Mucosa of stomach (tissue), 1 donor: Measurements from ENCODE around the gene NUP210L.

Experiments
- H3K27me3 ChIP-seq: one replicate; pipeline ENCODE4 v1.7.0; 2013; ENCODE audit warnings: mild to moderate bottlenecking, low read length; ENCODE audit not compliant: control insufficient read depth, insufficient read depth
- H3K36me3 ChIP-seq: one replicate; pipeline ENCODE4 v1.7.0; 2013; ENCODE audit warnings: low read length; ENCODE audit not compliant: control insufficient read depth, insufficient read depth
- H3K4me1 ChIP-seq: one replicate; pipeline ENCODE4 v1.7.0; 2013; ENCODE audit warnings: mild to moderate bottlenecking, low read length; ENCODE audit not compliant: control insufficient read depth, insufficient read depth
- H3K4me3 ChIP-seq: one replicate; pipeline ENCODE4 v1.7.0; 2013; ENCODE audit warnings: low read length
- H3K9ac ChIP-seq: one replicate; pipeline ENCODE4 v1.7.0; 2013; ENCODE audit warnings: mild to moderate bottlenecking, low read length, moderate library complexity
- H3K9me3 ChIP-seq: one replicate; pipeline ENCODE4 v1.7.0; 2013; ENCODE audit warnings: mild to moderate bottlenecking, low read length, moderate library complexity; ENCODE audit not compliant: control insufficient read depth
- donor health status: Pancreatic carcinoma.

NUP210L gene

DNA sequence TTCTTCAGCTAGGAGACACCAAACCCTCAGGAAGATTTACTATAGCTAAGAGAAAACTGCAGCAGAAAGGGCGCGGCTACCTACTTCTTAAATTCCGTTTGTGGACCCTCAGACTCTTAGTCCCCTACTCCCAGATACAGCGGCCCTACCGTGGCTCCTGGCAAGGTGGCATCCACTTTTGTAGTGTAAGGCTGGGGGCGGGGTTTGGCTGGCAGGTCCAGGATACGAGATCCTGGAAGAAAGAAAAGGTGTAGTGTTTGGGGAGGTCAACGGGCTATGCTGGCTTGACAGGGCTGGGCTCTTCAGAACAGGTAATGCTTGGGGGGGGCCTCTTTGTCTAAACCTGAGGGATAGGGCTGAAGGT, 186.9 kb downstream of the NUP210L start:
- no peaks in the 10 kb centered on the region for H3K27me3 ChIP-seq
- H3K9me3 ChIP-seq = no peaks in the 10 kb centered on the region
- H3K4me1 ChIP-seq = peaks cover 4% of the 10 kb centered on the region
- peak overlapping the region; percentile 69 for H3K9ac ChIP-seq
- H3K36me3 ChIP-seq = no peaks in the 10 kb centered on the region
- H3K4me3 ChIP-seq = peak overlapping the region; percentile 66

DNA sequence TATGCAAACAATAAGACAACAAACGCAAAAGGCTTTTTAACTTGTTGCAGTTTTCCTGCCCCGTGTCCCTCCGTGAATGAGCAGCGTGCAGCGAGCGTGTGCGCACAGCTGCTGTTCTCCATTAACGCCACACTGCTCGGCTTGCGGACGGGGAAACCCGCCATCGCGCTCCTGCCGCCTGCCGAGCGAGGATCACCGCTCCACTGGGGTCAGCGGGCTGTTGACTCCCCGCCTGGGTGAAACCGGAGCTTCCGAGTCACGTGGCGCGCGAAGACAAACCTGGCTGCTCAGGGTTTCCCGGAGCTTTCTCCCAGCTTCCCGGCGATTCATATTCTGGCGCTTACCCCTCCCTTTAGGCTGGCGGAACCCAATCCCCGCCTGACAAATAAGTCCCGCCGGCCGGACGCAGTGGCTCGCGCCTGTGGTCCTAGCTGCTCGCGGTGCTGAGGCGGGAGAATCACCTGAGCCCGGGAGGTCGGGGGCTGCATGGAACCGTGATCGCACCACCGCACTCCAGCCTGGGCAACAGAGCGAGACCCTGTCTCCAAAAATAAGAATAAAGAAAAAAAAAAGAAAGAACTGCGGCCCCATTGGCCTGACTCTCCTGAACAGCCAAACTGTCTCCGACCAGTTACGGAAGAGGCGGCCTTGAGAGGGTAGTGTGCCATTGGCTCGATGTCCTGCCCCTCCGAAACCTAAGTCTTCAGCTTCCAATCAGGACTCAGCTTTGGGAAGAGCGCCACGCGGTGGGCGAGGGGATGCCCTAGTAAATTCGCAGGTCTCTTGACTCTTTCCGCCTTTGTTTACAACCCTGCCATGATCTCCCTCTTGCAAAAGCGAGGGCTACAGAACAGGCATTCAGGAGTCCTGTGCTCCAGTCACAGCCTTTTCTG, 187.5 kb downstream of the NUP210L start, which contains the start of gene CREB3L4:
TSS of gene CREB3L4 (plus strand) at position 796 of the 893 bp plus-strand sequence. CDS start 624 bp downstream, outside the sequence.
- Histone ChIP-seq H3K4me1 (peaks cover 9% of the 10 kb centered on the region), H3K9ac (peak within 1 kb of the TSS; percentile 69), H3K9me3 (no peaks in the 10 kb centered on the region), H3K4me3 (peak within 1 kb of the TSS; percentile 66), H3K27me3 (no peaks in the 10 kb centered on the region), H3K36me3 (no peaks in the 10 kb centered on the region)

DNA sequence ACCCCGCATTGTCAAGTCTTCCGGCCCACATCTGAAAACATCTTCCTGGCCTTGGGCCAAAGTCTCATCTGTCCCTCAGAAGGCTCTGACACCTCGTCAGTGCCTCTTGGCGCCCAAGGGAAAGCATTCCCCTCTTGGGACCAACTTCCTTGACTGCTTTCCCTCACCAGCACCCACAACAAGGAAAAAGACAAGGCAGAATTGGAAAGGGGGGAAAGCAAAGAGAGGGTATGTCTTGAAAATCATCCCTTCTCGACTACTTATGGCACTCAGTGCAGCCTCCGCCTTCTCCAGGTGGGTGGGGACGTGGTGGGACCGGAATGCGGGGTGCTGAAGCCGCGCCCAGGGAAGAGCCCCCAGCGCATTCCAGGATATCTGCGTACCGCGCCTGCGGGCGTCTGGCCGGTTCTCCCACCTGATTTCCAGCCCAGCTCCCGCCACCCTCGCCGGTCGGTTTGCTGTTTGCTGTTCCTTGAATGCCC, 191.0 kb downstream of the NUP210L start:
- H3K4me1 ChIP-seq = peaks cover 23% of the 10 kb centered on the region
- no peaks in the 10 kb centered on the region for H3K9me3 ChIP-seq
- no peaks in the 10 kb centered on the region for H3K27me3 ChIP-seq
- H3K4me3 ChIP-seq = peak overlapping the region; percentile 97
- no peaks in the 10 kb centered on the region for H3K36me3 ChIP-seq
- H3K9ac ChIP-seq = peak overlapping the region; percentile 79

DNA sequence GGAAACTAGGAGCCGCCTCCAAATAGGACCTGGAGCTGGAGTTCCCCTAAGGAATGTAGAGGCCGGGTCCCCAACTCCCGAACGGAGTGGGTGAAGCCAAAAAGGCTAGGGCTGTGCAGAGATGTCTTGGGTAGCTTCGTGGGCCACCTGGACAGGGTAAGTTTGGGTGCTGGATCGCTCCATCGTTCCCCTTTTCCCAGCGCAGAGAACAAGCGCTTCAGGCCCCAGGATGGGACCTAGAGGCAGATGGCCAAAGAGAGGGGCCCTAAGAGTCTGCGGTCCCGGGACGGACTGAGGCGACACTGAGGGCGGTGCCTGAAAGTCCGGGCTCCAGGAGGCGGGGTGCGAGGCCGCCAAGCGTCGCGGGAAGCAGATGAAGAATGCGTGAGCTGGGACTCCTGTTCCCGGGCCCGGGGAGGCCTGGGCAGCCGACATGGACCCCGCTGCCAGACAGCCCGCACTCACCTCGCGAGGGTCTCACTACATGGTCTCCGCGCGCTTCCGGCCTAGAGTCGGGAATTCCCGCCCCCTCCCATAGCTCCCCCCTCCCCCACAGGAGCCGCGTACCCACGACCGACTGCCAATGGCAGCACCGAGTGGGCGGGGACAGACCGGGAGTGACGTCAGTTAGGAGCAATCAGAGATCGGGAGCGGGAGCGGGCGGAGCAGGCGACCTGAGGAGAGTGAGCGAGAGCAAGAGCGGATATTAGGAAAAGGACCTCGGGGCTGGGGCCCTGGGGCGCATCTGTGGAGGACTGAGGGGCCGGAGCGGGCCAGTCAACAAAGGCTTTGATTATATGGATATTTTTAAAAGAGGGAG, 191.6 kb downstream of the NUP210L start, which contains the start of gene SLC39A1:
TSS of gene SLC39A1 (minus strand) at position 508 of the 820 bp plus-strand sequence. CDS start 822 bp downstream, outside the sequence.
- Histone ChIP-seq H3K4me1 (peaks cover 23% of the 10 kb centered on the region), H3K9me3 (no peaks in the 10 kb centered on the region), H3K27me3 (no peaks in the 10 kb centered on the region), H3K9ac (peak within 1 kb of the TSS; percentile 79), H3K4me3 (peak within 1 kb of the TSS; percentile 97), H3K36me3 (no peaks in the 10 kb centered on the region)

DNA sequence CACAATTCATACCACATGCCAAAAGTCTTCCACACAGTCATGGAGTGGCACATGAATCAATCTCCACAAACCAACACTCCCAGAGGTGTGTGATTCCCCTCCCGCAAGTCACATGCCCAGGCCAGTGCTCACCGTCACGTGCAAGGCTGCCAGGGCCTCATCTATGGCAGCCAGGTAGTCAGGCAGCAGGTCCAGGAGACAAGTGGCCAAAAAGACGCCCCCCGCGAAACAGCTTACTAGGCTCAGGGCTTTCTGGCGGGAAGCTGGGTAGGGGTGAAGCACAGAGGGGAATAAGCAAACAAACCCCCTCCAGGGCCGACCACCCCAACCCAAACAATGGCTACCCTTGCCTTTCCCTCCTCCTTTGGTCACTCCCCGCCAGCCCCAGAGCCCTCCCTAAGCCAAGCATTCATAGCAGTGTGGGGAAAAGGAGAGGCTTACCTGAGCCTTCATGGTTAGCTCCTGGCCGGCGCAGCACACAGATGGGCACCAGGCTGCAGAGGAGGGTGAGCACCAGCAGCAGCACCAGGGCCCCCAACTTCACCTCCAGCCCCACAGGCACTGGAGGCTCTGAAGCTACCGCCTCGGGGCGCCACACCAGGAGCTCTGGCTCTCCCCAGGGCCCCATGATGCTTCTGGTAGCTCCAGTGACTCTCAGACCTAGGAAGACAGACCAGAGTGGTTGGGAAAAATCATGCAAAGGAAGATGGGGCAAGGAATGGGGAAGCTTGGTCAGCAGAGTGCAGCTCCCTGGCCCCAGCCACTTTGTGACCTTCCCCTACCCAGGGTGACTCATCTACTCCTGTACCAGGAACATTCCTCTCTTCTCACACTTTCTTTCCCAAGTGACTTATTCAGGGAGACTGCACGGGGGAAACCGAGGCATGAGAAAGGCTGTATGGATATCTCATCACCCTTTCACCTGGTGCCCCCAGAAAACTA, 192.5 kb downstream of the NUP210L start:
- Histone ChIP-seq H3K9ac (peak overlapping the region; percentile 79), H3K4me1 (peaks cover 25% of the 10 kb centered on the region), H3K4me3 (peak overlapping the region; percentile 97), H3K36me3 (no peaks in the 10 kb centered on the region), H3K9me3 (no peaks in the 10 kb centered on the region), H3K27me3 (no peaks in the 10 kb centered on the region)

DNA sequence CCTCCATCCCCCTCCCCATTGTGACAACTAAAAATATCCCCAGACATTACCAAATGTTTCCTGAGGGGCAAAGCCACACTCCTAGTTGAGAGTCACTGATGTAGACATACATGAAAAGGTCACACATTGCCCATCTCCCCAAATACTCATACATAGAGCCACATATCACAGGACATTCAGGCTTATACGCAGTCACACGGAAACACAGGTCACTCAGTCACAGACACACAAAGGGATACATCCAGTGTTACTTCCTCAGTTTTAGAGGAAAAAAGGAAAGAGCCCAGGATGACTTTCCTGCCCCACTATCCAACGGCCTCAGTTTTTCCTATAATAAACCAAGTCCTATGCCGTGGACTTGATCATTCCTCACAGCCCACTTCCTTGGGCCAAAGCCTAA, 193.5 kb downstream of the NUP210L start:
- Histone ChIP-seq H3K9ac (no peak overlapping the region), H3K36me3 (no peaks in the 10 kb centered on the region), H3K4me1 (peaks cover 34% of the 10 kb centered on the region), H3K9me3 (no peaks in the 10 kb centered on the region), H3K4me3 (no peak overlapping the region), H3K27me3 (no peaks in the 10 kb centered on the region)

DNA sequence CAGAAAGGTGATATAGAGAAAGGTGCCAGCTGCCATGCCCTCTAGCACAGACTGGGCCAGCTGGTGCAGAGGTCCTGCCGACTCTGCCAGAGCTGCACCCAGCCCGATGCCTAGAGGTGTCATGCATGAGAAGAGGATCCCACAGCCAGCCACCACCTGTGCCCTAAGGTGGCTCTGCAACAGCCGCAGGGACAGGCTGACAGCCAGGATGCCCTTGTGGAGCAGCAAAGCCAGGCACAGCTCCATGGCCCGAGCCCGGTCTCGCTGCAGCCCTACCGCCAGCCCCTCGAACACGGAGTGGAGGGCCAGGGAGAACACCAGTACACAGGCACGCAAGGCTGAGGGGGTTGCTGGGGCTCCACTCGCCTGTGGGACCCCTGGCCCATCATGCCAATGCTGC, 194.7 kb downstream of the NUP210L start:
- H3K27me3 ChIP-seq = no peaks in the 10 kb centered on the region
- H3K4me3 ChIP-seq = no peak overlapping the region
- H3K9me3 ChIP-seq = no peaks in the 10 kb centered on the region
- H3K9ac ChIP-seq = no peak overlapping the region
- no peaks in the 10 kb centered on the region for H3K36me3 ChIP-seq
- peaks cover 38% of the 10 kb centered on the region for H3K4me1 ChIP-seq

DNA sequence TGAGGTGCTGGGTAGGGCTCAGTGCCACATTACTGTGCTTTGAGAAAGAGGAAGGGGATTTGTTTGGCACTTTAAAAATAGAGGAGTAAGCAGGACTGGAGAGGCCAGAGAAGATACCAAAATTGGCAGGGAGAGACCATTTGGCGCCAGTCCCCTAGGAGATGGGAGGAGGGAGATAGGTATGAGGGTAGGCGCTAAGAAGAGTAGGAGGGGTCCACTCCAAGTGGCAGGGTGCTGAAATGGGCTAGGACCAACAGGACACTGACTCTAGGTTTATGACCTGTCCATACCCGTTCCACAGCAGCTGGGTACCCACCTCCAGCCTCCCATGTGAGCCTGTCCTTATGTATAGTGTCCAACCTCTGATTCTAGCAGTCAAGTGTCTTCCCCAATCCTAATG, 195.4 kb downstream of the NUP210L start:
- H3K27me3 ChIP-seq = no peaks in the 10 kb centered on the region
- no peaks in the 10 kb centered on the region for H3K36me3 ChIP-seq
- peaks cover 38% of the 10 kb centered on the region for H3K4me1 ChIP-seq
- H3K9me3 ChIP-seq = no peaks in the 10 kb centered on the region
- H3K9ac ChIP-seq = no peak overlapping the region
- H3K4me3 ChIP-seq = no peak overlapping the region

DNA sequence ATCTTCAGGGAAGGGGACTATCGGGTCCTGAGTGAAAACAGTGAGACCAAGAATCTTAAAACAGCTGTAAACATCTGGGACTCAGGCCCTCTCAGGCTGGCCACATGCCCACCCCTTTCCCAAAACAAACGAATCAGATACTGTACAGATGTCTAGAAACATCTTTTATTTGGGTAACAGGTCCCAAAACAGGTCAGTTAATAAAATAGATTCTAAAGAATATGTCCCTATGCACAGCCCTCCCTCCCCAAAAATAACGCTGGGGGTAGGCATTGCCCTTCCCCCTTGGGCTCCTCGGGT, 196.0 kb downstream of the NUP210L start:
- H3K9me3 ChIP-seq = no peaks in the 10 kb centered on the region
- peak overlapping the region; percentile 53 for H3K4me3 ChIP-seq
- no peaks in the 10 kb centered on the region for H3K36me3 ChIP-seq
- H3K27me3 ChIP-seq = no peaks in the 10 kb centered on the region
- peaks cover 38% of the 10 kb centered on the region for H3K4me1 ChIP-seq
- H3K9ac ChIP-seq = no peak overlapping the region

DNA sequence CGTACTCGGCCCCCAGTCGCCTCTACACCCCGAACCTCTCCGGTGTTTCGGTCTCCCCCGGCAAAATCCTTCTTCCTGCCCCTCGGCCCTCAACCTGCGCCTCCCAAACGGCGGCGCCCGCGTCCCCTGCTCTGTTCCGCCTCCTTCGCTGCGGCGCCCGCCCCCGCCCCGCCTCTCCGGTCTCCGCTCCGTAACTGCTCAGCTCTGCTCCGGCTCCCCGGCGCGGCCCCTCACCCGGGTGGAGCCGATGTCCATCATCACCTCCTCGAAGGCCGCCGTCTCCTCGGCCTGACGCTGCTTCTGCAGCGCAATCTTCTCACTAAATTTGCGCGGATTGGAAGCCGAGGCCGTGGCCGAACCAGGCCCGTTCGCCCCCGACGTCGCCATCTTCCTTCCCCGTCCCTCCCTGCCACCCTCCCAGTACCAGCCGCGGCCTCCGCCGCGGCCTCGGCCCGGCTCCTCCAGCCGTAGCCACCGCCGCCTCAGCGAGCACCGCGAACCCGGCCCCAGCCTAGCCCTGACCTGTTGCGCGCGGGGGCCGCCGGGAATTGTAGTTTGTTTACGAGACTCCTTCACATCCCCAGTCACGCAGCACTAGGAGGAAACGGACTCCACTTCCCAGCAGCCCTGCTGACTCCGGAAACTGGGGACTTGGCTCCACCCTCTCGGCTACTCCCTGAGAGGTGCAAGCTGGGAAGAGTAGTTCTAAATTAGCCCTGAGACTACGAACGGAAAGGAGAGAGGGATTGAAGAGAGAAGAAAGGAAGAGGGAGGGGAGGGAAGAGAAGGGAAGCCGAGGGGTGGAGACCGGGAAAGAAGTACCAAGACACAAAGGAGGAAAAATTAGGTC, 196.5 kb downstream of the NUP210L start, which contains the start of gene CRTC2:
TSS of gene CRTC2 (minus strand) at position 502 of the 850 bp plus-strand sequence. CDS start at position 387, 115 bp downstream.
- no peaks in the 10 kb centered on the region for H3K27me3 ChIP-seq
- peak within 1 kb of the TSS; percentile 53 for H3K4me3 ChIP-seq
- H3K4me1 ChIP-seq = peaks cover 42% of the 10 kb centered on the region
- H3K9me3 ChIP-seq = no peaks in the 10 kb centered on the region
- peak within 1 kb of the TSS; percentile 86 for H3K9ac ChIP-seq
- no peaks in the 10 kb centered on the region for H3K36me3 ChIP-seq
